Mesothelial cell of epicardium (in vitro differentiated cells): ENCODE data around the gene MLH1. TPM values are rescaled to one million over a fixed set of nuclear protein-coding genes. Genes with fewer than 3 reads are reported as not detected.

Experiments
- DNase-seq, 2 experiments: peaks; one replicate each; pipeline ENCODE4 v3.0.0; 2021; ENCODE audit warnings: low spot score in 2 of 2; ENCODE audit not compliant: unreplicated experiment in 2 of 2
- H3K27ac Mint-ChIP-seq: 2 replicates; pipeline ENCODE4 v1.8.0; 2021; ENCODE audit warnings: mixed read lengths
- H3K27me3 Mint-ChIP-seq: 2 replicates; pipeline ENCODE4 v1.8.0; 2021; ENCODE audit warnings: low read depth, mixed read lengths
- H3K36me3 Mint-ChIP-seq: 2 replicates; pipeline ENCODE4 v1.8.0; 2021; ENCODE audit warnings: mixed read lengths
- H3K4me1 Mint-ChIP-seq: 2 replicates; pipeline ENCODE4 v1.8.0; 2021; ENCODE audit warnings: mixed read lengths
- H3K4me3 Mint-ChIP-seq: 2 replicates; pipeline ENCODE4 v1.8.0; 2021; ENCODE audit warnings: mild to moderate bottlenecking, moderate library complexity, mixed read lengths
- H3K9me3 Mint-ChIP-seq: 2 replicates; pipeline ENCODE4 v1.8.0; 2021; ENCODE audit warnings: mixed read lengths
- total RNA-seq: library from RNA; stranded (reverse); gene quantifications from 3 replicates; pipeline ENCODE4 v1.2.1, GENCODE V29; 2021
- TF ChIP-seq, protein P1 (sequence below): fragments of 200-600 bp; sonication (generic); IDR thresholded peaks from one replicate; pipeline ENCODE4 v1.5.0; 2021; ENCODE audit warnings: antibody characterized with exemption; ENCODE audit not compliant: unreplicated experiment

MLH1 gene
- total RNA-seq, 1 donor from 2014 or later, result 36.3 TPM

DNA sequence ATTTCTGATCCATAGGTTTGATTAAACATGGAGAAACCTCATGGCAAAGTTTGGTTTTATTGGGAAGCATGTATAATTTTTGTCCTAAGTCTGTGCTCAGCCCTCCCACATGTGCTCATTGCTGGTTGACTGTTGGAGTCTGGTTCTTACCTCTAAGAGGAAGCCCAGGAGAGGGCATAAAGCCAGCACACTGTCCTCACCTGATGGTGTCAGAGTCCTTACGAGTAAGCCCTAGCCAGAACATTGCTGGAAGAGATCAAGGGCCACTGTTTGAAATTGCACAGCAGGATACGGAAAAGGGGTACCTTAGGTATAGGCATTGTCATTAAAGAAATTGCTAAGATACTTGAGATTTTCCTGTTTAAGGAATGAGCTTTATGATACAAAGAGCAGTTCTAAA is 21.3 kb downstream of the MLH1 start:
- Mint-ChIP-seq H3K36me3 (peaks cover 49% of the 10 kb centered on the region), H3K4me1 (no peaks in the 10 kb centered on the region), H3K4me3 (no peak overlapping the region), H3K9me3 (no peaks in the 10 kb centered on the region), H3K27ac (no peak overlapping the region), H3K27me3 (no peaks in the 10 kb centered on the region)
- TF ChIP-seq, protein P1, sequence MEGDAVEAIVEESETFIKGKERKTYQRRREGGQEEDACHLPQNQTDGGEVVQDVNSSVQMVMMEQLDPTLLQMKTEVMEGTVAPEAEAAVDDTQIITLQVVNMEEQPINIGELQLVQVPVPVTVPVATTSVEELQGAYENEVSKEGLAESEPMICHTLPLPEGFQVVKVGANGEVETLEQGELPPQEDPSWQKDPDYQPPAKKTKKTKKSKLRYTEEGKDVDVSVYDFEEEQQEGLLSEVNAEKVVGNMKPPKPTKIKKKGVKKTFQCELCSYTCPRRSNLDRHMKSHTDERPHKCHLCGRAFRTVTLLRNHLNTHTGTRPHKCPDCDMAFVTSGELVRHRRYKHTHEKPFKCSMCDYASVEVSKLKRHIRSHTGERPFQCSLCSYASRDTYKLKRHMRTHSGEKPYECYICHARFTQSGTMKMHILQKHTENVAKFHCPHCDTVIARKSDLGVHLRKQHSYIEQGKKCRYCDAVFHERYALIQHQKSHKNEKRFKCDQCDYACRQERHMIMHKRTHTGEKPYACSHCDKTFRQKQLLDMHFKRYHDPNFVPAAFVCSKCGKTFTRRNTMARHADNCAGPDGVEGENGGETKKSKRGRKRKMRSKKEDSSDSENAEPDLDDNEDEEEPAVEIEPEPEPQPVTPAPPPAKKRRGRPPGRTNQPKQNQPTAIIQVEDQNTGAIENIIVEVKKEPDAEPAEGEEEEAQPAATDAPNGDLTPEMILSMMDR, result no peak
- DNase-seq, result no peak

DNA sequence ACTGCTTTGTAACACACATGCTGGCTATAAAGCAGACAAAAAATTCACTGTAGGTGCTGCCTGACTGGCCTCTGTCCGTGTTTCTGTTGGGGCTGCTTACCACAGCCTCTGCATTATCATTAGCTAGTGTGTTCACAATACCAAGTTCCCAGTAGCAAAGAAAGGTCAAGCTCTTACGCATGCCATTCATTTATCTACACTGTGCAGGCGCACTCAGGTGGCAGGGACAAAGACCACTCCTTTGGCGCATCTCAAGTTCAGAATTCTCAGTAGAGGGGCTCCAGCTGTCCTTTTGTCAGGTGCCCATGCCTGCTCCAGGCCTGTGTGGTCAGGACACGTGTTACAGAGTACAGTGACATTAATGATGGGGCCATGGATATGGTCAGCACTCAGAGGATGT is 22.3 kb downstream of the MLH1 start:
- Mint-ChIP-seq H3K27me3 (no peaks in the 10 kb centered on the region), H3K9me3 (no peaks in the 10 kb centered on the region), H3K4me3 (no peak overlapping the region), H3K36me3 (peaks cover 56% of the 10 kb centered on the region), H3K4me1 (no peaks in the 10 kb centered on the region), H3K27ac (no peak overlapping the region)
- no peak for DNase-seq
- TF ChIP-seq, protein P1, result no peak

DNA sequence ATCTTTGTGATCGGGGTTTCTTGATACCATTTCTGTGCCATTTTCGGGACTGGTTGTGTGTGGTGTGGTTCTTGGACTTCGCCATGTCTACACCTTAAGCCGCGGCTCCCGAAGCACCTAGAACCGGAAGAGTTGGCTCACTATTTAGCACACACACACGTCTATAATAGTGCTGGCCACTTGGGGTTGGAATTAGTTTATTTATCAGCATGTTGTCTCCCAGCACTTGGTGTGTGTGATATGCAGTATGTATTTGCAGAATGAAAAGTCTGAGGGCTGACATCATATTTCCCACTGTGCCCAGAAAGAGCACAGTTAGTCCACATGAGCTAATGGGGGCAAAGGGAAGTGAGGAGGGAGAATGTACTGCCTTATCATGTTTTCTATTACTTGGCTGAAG is 23.6 kb downstream of the MLH1 start:
- peaks cover 58% of the 10 kb centered on the region for H3K36me3 Mint-ChIP-seq

DNA sequence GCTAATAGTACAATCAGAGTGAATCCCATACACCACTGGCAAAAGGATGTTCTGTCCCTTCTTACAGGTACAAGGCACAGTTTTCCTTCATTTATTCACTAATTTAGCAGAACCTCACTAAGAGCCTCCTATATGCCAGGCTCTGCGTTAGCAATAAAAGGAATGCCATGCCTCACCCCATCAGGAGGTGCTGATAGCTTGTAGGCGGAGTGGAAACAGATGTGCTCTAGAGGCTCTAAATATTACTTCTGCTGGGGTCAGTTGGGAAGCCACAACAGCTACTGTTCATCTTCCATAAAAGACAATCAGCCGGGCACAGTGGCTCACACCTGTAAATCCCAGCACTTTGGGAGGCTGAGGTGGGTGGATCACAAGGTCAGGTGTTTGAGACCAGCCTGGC is 24.4 kb downstream of the MLH1 start:
- H3K36me3 Mint-ChIP-seq, result peaks cover 60% of the 10 kb centered on the region
- peaks cover 4% of the 10 kb centered on the region for H3K9me3 Mint-ChIP-seq

More for the DNA sequence above, 23.6 kb downstream of the MLH1 start:
- Mint-ChIP-seq H3K9me3 (no peaks in the 10 kb centered on the region), H3K4me1 (no peaks in the 10 kb centered on the region), H3K27ac (no peak overlapping the region), H3K27me3 (no peaks in the 10 kb centered on the region), H3K4me3 (no peak overlapping the region)
- no peak for DNase-seq
- TF ChIP-seq, protein P1, result no peak

DNA sequence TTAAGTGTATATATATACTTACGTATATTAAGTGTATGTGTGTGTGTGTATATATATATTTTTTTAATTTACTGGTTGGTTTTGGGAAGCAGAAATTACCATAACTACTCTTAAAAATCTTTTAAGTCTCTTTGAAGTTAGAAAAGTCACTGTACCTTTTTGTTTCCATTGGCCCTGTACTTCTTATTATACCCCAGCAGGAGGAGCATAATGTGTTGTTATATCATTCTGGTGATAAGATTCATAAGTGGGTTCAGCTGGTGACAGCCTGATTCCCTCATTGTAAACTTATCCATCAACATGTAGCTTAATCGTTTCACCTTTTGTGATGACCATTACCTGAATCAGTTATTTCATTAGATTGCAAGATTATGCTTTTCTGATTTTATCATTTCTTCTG is 30.8 kb downstream of the MLH1 start:
- Mint-ChIP-seq H3K9me3 (peaks cover 29% of the 10 kb centered on the region), H3K36me3 (peaks cover 75% of the 10 kb centered on the region), H3K4me3 (no peak overlapping the region), H3K27me3 (no peaks in the 10 kb centered on the region), H3K27ac (no peak overlapping the region), H3K4me1 (no peaks in the 10 kb centered on the region)
- no peak for DNase-seq
- TF ChIP-seq, protein P1, result no peak

More for the DNA sequence above, 24.4 kb downstream of the MLH1 start:
- DNase-seq, result no peak
- Mint-ChIP-seq H3K4me1 (no peaks in the 10 kb centered on the region), H3K4me3 (no peak overlapping the region), H3K27ac (no peak overlapping the region), H3K27me3 (no peaks in the 10 kb centered on the region)
- TF ChIP-seq, protein P1, result no peak

DNA sequence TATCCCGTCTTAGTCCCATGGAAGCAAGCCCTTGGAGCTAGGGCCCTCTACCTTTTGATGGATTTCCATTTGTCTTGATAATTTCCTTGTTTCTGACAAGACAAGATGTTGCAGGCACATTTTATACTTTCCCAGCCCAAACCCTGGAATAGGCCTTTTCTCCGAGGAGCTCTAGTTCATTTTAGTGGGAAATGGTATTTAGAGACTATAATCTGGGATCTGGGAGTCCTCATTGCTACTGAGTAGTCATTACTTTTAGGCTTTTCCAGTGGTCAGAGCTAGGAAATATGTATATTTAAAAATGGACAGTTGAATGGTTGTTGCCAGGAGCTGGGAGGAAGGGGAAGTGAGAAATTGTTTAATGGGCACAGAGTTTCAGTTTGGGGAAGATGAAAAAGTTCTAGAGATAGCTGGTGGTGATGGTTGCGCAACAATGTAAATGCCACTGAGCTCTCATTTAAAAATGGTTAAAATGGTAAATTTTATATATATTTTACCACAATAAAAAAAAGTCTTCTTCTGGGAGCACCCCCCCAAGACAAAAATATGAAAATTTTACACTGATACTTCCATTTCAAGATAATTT is 31.6 kb downstream of the MLH1 start:
- H3K9me3 Mint-ChIP-seq, result peaks cover 29% of the 10 kb centered on the region
- no peak overlapping the region for H3K4me3 Mint-ChIP-seq
- no peaks in the 10 kb centered on the region for H3K27me3 Mint-ChIP-seq
- no peaks in the 10 kb centered on the region for H3K4me1 Mint-ChIP-seq
- DNase-seq, result no peak
- H3K27ac Mint-ChIP-seq, result no peak overlapping the region
- TF ChIP-seq, protein P1, result no peak
- peaks cover 69% of the 10 kb centered on the region for H3K36me3 Mint-ChIP-seq
